MM.1S (cell line): Measurements from ENCODE around the gene TAPT1.

ENCODE experiments used
- DNase-seq: peaks from one replicate; pipeline ENCODE4 v3.0.0-alpha.2; 2015
- H2AFZ ChIP-seq: fragments of 300-600 bp; sonication (generic); 2 replicates; pipeline ENCODE4 v1.6.0; 2016; ENCODE audit warnings: antibody characterized with exemption, low read length
- H3F3A ChIP-seq: fragments of 300-600 bp; sonication (generic); 2 replicates; pipeline ENCODE4 v1.6.1; 2016; ENCODE audit warnings: mild to moderate bottlenecking, antibody characterized with exemption, low read length, moderate library complexity, mixed read lengths; ENCODE audit not compliant: insufficient read depth
- H3K27ac ChIP-seq: fragments of 300-600 bp; sonication (generic); 2 replicates; pipeline ENCODE4 v1.5.1; 2016; ENCODE audit warnings: mild to moderate bottlenecking, low read length
- H3K27me3 ChIP-seq: fragments of 300-600 bp; sonication (generic); replicated peaks from 2 replicates; pipeline ENCODE4 v1.6.0; 2016; ENCODE audit warnings: low read length; ENCODE audit not compliant: insufficient read depth
- H3K36me3 ChIP-seq: fragments of 300-600 bp; sonication (generic); replicated peaks from 2 replicates; pipeline ENCODE4 v1.6.1; 2016; ENCODE audit warnings: mild to moderate bottlenecking, low read length, mixed read lengths; ENCODE audit not compliant: insufficient read depth
- H3K4me1 ChIP-seq: fragments of 300-600 bp; sonication (generic); 2 replicates; pipeline ENCODE4 v1.6.1; 2016; ENCODE audit warnings: low read length, mixed read lengths
- H3K4me2 ChIP-seq: fragments of 300-600 bp; sonication (generic); 2 replicates; pipeline ENCODE4 v1.6.0; 2016; ENCODE audit warnings: low read depth, low read length
- H3K4me3 ChIP-seq: fragments of 300-600 bp; sonication (generic); 2 replicates; pipeline ENCODE4 v1.5.1; 2016; ENCODE audit warnings: low read length, mixed read lengths
- H3K79me2 ChIP-seq: fragments of 300-600 bp; sonication (generic); 2 replicates; pipeline ENCODE4 v1.6.1; 2016; ENCODE audit warnings: mixed run types, low read length, mixed read lengths
- H3K9ac ChIP-seq: fragments of 300-600 bp; sonication (generic); 2 replicates; pipeline ENCODE4 v1.6.1; 2016; ENCODE audit warnings: low read length, mixed read lengths
- H3K9me2 ChIP-seq: fragments of 300-600 bp; sonication (generic); replicated peaks from 2 replicates; pipeline ENCODE4 v1.6.1; 2016; ENCODE audit warnings: mild to moderate bottlenecking, low read length, mixed read lengths; ENCODE audit not compliant: insufficient read depth
- H3K9me3 ChIP-seq: fragments of 300-600 bp; sonication (generic); replicated peaks from 2 replicates; pipeline ENCODE4 v1.6.1; 2016; ENCODE audit warnings: mild to moderate bottlenecking, low read length, mixed read lengths; ENCODE audit not compliant: insufficient read depth
- H4K20me1 ChIP-seq: fragments of 300-600 bp; sonication (generic); 2 replicates; pipeline ENCODE4 v1.6.1; 2016; ENCODE audit warnings: mild to moderate bottlenecking, low read length, moderate library complexity, mixed read lengths; ENCODE audit not compliant: insufficient read depth
- EZH2 ChIP-seq: fragments of 300-600 bp; sonication (generic); optimal IDR thresholded peaks from 2 replicates; pipeline ENCODE3; 2017; ENCODE audit warnings: low read depth, mild to moderate bottlenecking, antibody characterized with exemption, low read length, mixed read lengths
- EZH2phosphoT487 ChIP-seq: fragments of 300-600 bp; sonication (generic); IDR thresholded peaks from 2 replicates; pipeline ENCODE4 v1.6.1; 2018; ENCODE audit warnings: antibody characterized with exemption, low read length
- TF ChIP-seq, protein P1 (sequence below): fragments of 300-600 bp; sonication (generic); IDR thresholded peaks from 2 replicates; pipeline ENCODE4 v1.5.1; 2016; ENCODE audit warnings: antibody characterized with exemption, low read length, mixed read lengths

TAPT1 gene

DNA sequence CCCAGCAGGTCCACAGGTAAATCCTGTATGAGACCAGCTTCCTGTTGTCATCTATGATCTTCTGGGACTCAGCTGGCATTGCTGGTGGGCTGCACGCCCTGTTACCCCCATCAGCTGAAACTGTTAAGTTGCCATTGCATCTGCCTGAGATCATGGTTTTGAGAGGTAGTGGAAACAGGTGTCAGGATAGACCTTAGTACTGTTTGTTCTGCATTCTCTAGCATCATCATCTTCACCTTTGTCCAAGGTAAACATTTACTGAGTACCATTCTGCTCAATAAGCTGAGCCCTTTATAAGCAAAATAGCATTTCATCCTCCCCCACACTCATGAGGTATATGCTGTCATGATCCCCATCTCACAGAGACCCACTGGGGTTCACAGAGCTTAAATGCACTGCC is 99.6 kb downstream of the TAPT1 start:
- H3K9me3 ChIP-seq, result no peaks in the 10 kb centered on the region
- no peak for TF ChIP-seq EZH2phosphoT487
- no peak for TF ChIP-seq EZH2
- TF ChIP-seq, protein P1, sequence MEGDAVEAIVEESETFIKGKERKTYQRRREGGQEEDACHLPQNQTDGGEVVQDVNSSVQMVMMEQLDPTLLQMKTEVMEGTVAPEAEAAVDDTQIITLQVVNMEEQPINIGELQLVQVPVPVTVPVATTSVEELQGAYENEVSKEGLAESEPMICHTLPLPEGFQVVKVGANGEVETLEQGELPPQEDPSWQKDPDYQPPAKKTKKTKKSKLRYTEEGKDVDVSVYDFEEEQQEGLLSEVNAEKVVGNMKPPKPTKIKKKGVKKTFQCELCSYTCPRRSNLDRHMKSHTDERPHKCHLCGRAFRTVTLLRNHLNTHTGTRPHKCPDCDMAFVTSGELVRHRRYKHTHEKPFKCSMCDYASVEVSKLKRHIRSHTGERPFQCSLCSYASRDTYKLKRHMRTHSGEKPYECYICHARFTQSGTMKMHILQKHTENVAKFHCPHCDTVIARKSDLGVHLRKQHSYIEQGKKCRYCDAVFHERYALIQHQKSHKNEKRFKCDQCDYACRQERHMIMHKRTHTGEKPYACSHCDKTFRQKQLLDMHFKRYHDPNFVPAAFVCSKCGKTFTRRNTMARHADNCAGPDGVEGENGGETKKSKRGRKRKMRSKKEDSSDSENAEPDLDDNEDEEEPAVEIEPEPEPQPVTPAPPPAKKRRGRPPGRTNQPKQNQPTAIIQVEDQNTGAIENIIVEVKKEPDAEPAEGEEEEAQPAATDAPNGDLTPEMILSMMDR, result no peak

DNA sequence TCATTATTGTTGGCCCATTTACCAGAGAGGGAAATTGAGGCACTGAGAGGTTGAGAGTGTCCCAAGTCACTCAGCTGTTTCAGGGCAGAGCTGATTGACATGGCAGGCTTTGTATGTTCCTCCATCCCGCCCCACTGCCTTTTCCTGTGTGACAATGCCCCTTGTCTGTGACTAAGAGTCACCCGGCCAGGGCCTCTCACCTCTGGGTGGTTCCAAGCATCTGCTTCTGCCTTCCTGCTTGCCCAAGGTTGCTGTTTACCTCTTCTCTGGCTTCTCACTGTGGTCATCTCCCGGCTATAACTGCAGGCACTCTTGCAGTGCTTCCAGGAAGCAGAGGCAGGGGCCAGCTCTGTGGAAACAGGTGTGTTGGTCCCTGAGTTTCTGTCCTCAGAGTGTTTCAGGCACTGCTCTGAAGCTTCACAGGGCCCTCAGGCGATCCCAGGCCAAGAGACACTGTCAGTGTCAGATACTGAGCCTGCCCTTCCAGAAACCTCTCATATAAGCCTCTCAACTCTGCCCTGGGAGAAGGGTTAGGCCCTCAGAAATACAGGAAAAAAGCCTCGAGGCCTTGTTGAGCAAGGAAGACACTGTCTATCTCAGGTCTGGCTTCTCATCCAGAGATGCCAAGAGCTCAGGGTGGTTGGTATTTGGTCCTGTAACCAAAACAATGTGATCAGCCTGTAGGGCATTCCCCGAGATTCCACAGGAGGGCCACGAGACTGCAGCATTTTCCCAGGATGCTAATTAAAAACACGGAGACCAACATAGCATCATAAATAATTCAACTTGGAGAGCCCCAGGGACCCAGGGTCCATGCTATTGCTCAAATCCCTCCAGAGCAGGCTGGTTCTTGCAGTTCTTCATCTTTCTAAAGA is 100.5 kb downstream of the TAPT1 start:
- no peaks in the 10 kb centered on the region for H3K79me2 ChIP-seq
- H2AFZ ChIP-seq, result no peak overlapping the region
- no peak overlapping the region for H3K27ac ChIP-seq
- no peak for TF ChIP-seq EZH2
- no peak for TF ChIP-seq EZH2phosphoT487
- TF ChIP-seq, protein P1, result no peak
- H3K9ac ChIP-seq, result no peak overlapping the region
- DNase-seq, result no peak
- no peak overlapping the region for H3K4me2 ChIP-seq
- H4K20me1 ChIP-seq, result no peaks in the 10 kb centered on the region
- H3K4me1 ChIP-seq, result no peaks in the 10 kb centered on the region
- H3K9me2 ChIP-seq, result no peaks in the 10 kb centered on the region
- no peaks in the 10 kb centered on the region for H3K27me3 ChIP-seq
- H3K9me3 ChIP-seq, result no peaks in the 10 kb centered on the region
- H3K36me3 ChIP-seq, result no peaks in the 10 kb centered on the region
- no peak overlapping the region for H3K4me3 ChIP-seq
- no peaks in the 10 kb centered on the region for H3F3A ChIP-seq

More for the DNA sequence above, 99.6 kb downstream of the TAPT1 start:
- no peaks in the 10 kb centered on the region for H3K4me1 ChIP-seq
- H3K27me3 ChIP-seq, result no peaks in the 10 kb centered on the region
- H4K20me1 ChIP-seq, result no peaks in the 10 kb centered on the region
- H3K4me2 ChIP-seq, result no peak overlapping the region
- H3K4me3 ChIP-seq, result no peak overlapping the region
- no peaks in the 10 kb centered on the region for H3K79me2 ChIP-seq
- no peak overlapping the region for H2AFZ ChIP-seq
- H3K36me3 ChIP-seq, result no peaks in the 10 kb centered on the region
- no peak for DNase-seq
- no peaks in the 10 kb centered on the region for H3F3A ChIP-seq
- no peak overlapping the region for H3K27ac ChIP-seq
- no peaks in the 10 kb centered on the region for H3K9me2 ChIP-seq
- no peak overlapping the region for H3K9ac ChIP-seq

DNA sequence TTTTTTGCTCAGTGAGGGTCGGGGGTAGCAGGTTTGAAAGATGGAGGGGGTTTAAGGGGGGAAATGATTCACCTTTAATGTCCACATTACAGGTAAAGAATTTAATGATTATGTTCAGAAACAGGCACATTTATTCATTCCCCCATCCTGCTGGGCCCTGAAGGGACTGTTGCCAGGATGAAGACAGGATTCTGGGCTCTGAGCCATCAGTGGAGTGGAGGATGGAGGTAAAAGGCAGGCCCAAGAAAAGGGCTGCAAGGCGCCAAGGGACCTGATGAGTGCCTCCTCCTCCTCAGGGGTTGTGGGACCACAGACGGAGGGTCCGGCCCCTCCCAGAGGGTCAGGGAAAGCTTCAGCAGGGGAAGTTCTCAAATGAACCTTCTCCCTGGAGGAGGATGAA is 102.0 kb downstream of the TAPT1 start:
- no peak for TF ChIP-seq EZH2
- TF ChIP-seq, protein P1, result no peak
- TF ChIP-seq EZH2phosphoT487, result no peak
- Histone ChIP-seq H3K9ac (no peak overlapping the region), H3K27ac (no peak overlapping the region), H3K79me2 (no peaks in the 10 kb centered on the region), H3K9me2 (no peaks in the 10 kb centered on the region), H4K20me1 (no peaks in the 10 kb centered on the region), H2AFZ (no peak overlapping the region), H3K9me3 (no peaks in the 10 kb centered on the region), H3K4me2 (no peak overlapping the region), H3K36me3 (no peaks in the 10 kb centered on the region), H3K4me3 (no peak overlapping the region), H3K27me3 (no peaks in the 10 kb centered on the region), H3F3A (no peaks in the 10 kb centered on the region), H3K4me1 (no peaks in the 10 kb centered on the region)
- DNase-seq, result no peak
